Measurements from ENCODE around the gene FBXO40.

Gene FBXO40

DNA sequence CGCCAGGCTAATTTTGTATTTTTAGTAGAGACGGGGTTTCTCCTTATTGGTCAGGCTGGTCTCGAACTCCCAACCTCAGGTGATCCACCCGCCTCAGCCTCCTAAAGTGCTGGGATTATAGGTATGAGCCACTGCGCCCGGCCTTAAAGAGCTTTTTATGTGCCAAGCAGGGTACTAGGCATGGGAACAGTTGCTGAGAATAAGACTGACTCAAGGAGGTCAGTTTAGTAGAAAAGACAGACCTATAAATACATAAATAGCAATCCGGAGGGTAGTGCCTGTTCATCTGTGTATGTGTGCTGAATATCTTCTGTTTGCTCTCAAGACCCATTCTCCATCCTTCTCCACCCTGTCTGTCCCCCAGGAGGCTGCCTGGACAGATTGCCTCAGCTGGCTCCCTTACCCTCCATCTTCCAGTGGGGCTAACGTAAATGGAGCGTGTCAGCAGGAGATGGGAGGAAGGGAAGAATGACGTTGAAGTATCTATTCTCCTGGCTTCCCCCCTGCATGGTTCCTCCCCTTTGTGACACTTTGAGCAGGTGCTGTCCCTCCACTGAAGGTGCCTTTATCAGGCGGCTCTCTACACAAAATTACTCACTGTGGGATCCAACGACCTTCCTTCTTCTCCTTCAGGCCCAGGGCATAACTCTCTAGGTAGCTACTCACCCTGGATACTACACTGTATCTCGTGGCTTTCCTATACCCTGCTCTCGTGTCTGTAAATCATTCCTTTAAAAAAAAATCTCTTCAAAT is 31.1 kb downstream of the FBXO40 start:
- DNase-seq = no peak

DNA sequence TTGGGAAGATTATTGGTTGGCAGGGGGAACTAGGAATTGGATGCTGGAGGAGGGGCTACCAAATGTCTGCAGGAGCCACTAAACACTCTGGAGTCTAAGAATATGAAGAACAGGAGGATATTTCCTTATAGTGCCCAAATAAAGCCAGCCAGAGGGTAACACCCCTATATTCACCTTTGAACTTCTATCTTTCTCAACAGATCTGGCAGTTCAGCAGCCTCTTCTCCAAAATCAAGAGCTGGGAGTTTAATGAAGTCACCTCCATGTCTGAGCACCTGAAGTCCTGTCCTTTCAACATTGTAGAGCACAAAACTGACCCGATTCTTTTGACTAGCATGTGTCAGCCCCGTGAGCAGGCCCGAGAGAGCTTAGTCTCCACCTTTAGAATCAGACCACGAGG is 33.3 kb downstream of the FBXO40 start:
- no peak for DNase-seq

DNA sequence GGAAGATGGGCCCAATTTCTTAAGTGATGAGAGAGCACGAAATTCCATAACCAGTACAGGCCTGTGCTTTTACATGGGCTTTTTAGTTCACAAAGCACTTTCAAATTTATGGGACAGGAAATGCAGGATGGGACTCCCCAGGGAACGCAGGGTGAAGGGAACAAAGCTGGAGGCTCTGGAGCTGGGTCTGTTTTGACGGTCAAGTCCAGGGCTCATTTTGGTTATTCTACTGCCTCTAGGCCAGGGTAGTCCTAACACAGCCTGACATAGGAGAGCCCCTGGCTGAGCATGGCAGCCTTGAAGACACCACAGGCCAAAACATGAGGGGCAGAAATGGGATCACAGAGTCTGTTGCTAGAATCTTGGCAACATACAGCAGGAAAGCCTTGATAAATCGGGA is 34.0 kb downstream of the FBXO40 start:
- no peak for DNase-seq

DNA sequence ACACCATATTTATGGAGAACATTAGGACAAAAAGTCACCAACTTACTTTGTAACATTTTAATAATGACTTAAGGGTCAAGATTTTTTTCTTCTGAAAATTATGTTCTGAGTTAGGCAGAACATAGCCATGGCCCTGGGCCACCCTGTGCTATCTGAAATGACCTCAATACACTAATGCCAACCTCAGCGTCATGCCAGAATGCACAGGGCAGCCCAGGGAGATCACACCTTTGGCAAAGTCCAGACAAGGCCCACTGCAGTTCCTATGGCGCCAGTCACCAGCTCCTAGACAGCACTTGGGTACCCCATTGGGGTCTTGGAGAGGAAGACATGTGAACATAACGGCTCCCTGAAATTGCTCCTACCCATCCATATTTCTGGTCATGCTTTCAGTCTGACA is 34.4 kb downstream of the FBXO40 start:
- DNase-seq = no peak

DNA sequence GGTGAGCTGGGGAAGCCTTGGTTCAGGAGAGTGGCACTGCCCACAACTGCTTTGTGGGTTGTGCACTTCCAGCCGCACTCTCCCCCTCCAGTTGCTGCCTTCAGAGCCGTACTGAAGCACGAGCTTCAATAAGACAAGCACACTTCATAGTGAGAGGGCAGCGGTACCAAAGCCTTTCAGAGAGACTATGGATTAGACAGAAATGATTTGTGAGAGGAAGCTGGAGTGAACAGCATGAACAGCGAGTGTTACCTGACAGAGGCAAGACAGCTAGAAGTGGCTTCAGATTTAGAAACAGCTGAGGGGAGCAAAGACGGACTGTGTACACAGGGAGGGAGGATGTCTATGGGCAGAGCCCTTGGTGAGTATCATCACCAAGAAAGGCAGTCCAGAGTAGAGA is 36.4 kb downstream of the FBXO40 start:
- DNase-seq = no peak

DNA sequence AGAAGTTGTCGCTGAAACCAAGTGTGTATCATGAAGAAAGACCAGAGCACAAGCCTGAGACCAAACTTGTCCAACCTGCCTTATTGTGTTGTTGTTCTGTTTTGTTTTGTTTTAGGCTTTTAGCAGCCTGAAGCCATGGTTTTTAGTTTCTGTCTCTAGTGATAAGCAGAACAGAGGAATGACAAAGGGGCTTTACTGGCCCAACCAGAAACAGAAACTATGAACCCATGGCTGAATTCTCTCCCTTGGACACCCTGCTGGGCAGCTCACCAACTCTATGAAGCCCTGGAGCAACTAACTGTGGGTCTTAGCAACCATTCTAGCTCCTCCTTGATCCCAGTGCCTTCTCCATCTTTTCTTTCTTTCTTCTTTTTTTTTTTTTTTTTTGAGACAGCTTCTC is 37.2 kb downstream of the FBXO40 start:
- DNase-seq = no peak

DNA sequence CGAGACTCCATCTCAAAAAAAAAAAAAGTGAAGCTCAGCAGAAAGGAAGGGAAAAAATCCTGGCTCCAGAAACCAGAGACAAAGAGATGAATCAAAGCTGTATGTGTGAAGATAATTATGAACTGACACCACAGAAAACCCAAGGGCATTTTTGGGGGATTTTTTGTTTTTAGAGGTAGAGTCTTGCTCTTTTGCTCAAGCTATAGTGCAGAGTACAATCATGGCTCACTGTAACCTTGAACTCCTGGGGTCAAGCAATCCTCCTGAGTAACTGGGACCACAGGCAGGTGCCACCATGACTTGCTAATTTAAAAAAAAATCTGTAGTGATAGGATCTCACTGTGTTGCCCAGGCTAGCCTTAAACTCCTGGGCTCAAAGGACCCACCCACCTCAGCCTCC is 44.7 kb downstream of the FBXO40 start:
- no peak for DNase-seq

DNA sequence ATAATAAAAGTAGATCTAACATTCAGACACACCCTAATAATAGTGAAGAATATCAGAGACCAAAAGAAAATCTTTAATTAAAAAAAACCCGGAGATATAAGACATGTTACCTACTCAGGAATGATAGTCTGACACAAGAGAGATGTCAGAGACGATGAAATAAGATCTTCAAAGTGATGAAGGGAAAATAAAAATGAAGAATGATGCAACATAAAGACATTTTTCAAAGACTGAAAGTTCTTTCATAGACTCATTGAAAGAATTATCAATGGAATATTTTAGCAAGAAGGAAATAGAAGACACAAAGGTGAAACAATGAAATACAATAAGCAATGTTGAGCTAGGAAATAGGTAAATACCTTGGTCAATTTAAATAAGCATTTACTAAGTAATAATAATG is 47.9 kb downstream of the FBXO40 start:
- no peak for DNase-seq

DNA sequence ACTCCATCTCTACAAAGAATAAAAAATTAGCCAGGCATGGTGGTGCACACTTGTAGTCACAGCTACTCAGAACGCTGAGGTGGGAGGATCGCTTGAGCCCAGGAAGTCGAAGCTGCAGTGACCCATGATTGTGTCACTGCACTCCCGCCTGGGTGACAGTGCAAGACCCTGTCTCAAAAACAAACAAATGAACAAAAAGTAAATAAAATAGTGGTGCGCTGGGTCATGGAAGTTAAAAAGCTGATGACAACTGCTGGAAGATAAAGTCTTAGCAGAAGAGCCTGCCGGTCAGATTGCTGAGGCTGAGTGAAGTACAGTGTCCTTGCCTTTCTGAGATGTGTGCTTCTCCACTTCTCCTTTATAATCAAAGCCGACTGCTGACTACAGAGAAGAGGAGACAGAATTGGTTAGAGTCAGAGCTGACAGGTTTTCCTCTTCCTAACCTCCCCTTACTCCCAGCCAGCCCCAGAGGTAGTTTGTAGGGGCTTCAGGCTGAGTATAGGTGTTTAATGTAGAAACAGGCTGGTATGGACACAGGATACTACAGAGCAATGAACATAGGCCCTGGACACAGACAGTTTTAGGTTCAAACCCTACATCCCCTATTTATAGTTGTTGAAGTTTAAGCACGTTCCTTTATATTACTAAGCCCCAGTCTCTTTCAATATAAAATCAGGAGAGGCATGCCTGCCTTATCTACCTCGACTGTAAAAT is 49.6 kb downstream of the FBXO40 start:
- no peak for DNase-seq

DNA sequence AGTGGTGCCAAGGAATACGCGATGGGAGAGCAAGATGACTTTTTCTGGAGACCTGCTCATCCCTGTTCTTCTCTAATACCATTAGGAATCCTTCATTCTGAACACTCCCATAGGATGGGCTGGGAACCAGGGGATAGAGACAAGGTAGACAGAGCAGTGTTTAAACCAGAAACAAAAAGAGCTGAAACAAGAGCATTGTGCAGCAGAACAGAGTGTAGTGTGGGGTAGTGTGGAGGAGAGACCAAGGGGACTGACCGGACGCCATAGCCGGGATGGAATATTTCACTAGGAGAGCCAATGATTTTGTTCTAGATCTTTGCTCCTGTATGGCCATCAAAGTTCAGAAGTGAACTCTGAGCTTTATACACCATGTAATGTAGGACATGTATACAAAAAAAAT is 51.9 kb downstream of the FBXO40 start:
- no peak for DNase-seq

DNA sequence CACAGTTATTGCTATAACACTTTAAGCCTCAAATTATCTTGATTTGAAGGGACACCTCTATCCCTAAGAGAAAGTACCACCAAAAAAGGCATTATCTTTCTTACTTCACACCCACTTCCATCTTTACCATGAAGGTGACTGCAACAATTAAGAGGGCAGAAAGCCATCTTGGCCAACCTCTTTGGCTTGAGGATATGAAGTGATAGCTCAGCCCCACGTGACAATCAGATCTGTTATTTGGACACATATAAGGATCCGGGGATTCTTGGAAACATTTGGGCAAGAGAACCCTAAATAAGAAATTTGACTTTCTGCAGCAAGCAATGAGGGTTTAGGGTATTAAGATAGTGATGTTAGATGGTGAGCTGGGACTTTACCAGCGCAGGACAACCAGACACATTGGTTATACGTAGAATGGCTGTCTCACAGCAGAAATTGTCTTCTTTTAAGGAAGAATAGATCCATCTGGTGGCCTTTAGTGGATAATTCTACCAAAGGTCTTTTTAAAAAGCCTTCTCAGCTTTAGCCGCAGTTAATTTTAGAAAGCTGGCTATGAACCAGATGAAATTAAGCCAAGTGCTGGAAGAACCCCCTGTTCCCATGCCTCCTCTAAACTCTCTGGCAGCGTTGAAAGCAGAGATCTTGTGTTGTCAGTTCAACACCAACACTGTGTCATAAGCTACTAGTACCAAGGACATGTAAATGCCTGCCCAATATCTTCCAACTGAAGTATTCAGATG is 55.2 kb downstream of the FBXO40 start:
- DNase-seq = no peak

DNA sequence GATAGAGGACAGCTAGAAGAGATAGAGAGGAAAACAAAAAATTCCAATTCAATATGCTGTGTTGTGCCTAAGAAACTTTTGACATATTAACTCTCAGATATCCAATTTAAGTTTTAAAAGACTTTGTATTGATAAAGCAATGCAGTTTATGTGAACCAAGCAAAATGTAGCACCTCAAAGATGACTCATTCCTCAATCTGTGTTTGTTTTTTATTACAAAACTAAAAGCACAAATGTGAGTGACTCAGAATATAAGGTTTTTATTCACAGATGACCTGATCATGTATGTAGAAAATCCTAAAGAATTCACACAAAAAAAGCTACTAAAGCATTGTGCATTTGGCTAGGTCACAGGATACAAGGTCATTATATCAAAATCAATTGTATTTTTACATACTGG is 56.5 kb downstream of the FBXO40 start:
- DNase-seq = no peak

DNA sequence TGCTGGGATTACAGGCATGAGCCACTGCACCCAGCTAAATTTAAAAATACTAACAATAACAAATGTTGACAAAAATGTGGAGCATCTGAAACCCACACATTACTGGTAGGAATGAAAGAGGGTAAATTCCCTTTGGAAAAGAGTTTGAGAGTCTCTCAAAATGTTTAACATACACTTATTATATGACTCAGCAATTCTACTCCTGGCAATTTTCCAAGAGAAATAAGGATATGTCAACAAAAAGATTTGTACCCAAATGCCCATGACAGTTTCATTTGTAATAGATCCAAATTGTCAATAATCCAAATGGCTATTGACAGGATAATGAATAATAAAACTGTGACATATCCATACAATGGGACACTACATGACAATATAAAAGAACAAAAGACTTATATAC is 58.5 kb downstream of the FBXO40 start:
- no peak for DNase-seq

DNA sequence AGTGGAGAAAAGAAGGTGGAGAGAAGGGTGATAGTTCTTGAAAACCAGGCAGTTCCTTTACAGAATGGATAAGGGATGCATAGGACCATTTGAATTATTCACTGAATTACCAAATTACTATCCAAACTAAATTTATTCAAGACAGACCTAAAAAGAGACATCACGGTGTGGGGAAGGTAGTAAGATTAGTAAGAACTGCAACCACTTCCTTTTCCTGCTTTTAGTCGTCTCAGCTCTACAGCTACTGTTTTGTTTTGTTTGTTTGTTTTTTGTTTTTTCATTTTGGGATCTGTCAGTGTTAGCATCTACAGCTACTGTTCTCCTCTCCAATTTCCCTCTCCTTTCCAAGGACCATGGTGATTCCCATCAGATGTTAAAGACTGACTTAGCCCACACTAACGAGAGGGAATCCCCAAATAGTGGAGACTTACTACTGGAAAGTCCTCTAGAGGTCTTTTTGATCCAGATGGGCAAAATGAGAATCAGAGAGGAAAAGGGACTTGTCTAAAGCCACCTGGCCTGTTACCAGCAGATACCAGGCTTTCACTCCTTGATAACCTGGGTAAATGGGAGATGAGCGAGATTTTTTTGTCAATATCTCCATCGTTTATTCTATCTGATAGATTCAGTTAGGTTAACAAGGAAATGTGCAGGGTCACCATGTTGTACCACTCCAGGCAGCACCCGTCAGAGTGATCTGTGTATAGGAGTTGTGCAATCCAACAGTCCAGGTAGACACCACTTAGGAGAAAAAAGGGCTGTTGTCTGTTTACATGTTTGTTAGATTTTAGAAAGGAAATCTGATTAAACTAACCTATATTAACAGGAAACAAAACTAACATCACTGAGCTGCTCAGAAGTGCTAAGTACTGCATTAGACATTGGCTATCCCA is 61.6 kb downstream of the FBXO40 start:
- DNase-seq = no peak

DNA sequence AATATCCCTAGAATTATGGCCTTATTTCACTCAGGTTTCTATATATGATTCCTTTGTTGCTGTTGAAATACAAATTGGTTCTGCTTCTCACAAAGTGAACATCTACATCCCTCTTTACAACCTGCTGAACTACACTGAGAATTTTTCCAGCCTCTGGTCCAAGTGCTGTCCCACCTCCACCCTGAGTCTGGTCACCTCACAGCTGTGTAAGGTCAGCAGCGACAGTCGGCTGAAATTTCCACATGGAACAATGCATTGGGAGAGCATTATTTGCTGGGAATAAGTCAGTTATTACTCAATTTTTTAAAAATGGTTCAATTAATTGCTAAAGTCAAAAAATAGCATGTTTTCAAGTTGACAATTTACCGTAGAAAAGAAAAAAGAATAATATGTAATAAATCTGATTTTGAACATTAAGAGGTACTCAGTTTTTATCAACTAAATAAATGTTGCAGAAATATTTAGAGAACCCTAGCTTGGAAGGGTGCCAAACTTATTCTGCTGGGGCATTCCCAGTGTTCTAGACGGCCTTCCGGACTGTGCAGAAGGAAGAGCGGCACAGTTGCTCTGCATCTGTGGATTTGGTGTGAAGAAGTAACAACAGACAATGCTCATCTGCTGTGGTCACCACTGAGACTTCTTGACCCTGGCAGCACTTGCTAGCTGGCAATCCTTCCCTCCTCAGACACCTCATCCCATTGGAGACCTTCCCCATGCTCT is 65.7 kb downstream of the FBXO40 start:
- DNase-seq = no peak

DNA sequence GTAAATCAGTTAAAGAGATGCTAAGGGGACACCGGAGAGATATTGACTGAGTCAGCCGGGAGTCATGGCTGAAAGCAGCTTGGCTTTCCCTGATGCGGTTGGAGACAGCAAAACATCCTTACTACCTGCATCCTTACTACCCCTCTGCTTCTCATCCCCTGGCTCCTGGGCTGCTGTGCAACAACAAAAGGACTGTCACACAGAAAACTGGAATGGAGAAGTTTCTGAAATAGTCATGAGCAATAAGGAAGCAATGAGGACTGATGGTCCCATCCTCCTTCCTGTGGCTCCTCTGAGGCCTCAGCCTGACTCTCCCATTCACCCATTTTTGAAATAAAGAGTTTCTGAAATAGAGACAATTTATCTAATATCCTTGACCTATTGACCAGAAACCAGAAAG is 66.4 kb downstream of the FBXO40 start:
- no peak for DNase-seq

DNA sequence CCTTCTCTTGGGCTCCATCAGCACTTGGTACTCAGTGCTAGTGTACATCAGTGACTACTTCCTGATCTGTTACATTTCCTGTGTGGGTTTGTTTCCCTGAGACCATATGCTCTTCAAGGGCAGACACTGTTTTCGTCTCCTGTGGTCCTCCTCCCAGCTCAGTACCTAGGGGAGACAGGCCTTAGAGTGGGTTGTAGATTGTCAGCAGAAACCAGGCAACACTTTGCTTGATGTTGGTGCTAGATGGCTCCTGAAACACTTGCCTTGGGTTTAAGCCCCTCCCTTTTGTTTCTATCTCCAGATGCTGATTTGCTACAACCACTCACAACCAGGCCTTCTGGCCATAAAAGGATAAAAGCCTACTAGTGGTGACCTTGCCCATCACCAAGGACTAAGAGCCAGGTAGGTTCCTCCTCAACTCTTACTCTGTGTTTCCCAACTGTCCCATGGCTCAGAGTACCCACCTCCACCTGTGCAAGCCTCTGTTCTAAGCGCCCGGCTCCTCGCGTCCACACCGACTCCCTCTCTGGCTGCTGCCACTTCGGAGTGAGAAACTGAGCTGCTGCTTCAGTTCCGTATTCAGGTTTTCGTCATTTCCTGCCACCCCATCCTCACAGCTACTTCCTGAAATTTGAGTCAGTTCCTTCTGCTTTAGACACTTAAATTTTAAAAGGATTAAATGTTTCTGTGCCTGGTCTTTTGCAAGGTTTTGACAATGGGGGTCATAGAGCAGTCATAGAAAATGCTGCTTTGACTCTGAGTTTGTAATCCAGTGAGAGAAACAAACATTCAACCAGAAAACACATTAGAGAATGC is 67.4 kb downstream of the FBXO40 start, which contains the start of gene HCLS1:
HCLS1 (minus strand) TSS at position 548 of the 816 bp plus-strand sequence. CDS start 2,556 bp downstream, outside the sequence.
- no peak for DNase-seq

DNA sequence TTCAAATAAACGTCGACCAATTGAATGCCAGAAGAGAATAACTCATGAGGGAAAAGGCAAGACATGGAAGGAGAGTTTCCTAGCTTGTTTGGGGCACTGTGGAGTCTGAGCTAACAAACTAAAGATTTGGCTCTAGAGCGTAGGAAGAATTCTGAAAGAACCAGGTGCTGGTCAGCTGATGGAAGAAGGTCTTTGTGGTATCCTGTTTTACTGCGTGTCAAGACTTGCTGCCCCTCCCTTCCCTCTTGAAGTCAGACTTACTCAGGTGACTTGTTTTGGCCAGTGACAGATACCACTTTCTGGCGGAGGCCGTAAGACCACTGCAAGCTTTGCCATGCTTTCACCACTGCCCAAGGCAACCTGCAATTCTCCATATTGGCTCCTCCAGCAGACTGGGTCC is 68.2 kb downstream of the FBXO40 start:
- DNase-seq = no peak

DNA sequence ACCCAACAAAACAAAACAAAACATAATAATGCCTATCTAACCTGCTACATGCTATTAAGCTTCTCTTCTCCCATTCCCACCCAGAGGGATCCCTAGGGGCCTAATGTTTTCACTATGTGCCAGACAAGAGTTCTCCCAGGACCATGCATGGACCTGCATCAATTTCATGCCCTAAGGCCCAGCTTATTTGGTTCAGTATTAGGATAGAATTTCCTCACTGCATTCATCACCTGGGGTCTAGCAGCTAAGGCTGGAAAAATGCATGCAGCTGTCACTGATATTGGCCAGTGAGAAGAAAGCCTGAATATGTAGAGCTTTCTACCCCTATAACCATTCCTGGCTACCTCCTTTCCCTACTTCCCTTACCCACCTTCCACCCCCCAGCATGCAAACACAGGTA is 69.6 kb downstream of the FBXO40 start:
- no peak for DNase-seq

DNA sequence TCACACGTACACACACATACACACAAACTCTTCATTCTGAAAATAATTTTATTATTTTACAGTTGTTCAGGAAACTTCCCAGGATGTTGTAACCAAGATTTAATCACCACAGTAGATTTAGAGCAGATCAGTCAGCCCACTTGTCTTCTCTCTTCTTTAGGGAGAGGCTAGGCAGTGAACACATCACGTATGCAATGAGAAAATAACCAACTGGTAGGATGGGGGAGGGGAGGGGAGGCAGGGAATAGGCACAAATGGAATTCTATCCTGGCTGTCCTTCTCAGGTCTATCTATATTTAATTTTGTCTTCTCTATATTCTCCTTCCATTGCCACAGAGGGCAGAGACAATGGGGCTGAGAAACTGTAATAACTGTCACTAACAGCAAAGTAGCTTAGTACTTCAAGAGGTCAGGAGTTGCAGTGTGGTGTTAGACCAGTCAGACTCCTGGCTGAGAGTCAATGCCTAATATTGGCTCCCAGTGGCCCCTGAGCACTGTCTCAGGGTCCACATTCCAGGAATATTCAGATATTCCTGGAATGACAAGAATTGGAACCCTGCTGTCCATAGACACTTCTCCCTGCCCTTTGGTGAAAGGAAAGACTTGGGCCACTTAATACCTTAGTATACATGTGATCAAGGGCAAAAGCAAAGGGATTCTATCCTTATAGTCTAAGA is 70.1 kb downstream of the FBXO40 start:
- no peak for DNase-seq

DNA sequence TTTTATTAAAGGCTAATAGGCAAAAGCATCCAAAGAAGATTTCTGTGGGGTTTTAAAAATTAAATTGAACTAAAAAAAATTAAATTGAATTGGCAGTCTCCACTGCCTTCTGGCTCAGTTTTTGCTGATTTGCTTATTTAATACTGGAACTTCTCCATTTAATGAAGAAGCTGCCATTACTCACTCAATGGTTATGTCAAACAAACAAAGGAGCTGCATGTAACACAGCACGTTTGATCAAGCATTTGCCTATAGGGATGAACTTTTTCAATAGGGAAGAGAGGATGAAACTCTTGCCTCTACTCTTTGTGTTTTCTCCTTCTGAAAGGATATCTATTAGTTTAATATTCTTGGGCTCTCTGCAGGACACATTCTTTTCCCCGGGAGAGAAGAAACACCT is 72.3 kb downstream of the FBXO40 start:
- no peak for DNase-seq

Measured in kidney glomerular epithelial cell (primary cell).